ENCODE results near the gene NXPH3.

NXPH3 gene

DNA sequence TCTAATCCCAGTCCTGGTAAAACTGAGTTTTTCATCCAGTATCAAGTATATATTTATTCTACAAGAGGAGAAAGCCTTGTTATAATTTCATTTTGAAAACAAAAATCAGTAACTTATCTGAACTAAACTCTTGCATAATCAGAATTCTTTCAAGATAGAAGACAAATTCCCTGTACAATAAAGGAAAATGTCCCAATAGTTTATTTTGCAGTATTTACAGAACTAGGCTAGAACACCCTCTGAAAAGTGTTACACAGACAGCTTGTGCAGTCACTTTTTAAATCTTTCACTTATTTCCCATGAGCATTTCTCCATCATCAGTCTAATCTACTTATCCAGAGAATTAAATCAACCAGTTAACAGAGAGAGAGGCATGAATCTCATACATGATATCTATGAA, 53.8 kb downstream of the NXPH3 start:
- no peak for DNase-seq (ENCODE audit: low read depth in 2 of 2)

DNA sequence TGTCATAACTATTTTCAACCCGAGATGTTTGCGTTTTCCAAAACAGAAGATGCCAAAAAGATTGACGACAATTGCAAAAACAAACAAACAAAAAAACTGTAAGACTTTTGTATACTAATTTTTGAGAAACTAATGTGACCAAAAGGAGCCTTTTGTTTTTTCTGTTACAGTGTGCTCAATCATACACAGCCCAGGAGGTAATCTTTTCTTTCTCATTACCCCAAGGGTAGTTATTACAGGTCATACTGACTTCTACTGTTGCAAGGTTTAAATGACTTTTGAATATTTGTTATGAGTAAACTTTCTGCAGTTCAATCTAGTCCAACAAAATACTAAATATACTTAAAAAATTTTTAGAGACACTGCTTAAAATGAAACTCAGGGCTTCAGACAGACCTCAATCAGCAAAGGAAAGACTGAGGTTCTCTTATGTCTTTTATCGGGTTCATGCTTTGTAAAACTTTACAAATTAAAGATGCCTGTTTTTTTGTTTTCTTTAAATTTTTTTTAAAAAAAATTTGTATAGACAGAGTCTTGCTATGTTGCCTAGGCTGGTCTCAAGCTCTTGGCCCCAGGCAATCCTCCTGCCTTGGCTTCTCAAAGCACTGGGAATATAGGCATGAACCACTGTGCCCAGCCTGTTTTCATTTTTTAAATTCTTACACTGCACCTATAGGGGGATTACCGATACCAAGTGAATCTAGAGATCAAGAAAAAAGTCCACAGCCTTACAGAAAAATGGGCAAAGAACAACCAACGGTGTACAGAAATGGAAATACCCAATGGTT, 54.6 kb downstream of the NXPH3 start:
- DNase-seq (ENCODE audit: low read depth in 2 of 2): no peak

DNA sequence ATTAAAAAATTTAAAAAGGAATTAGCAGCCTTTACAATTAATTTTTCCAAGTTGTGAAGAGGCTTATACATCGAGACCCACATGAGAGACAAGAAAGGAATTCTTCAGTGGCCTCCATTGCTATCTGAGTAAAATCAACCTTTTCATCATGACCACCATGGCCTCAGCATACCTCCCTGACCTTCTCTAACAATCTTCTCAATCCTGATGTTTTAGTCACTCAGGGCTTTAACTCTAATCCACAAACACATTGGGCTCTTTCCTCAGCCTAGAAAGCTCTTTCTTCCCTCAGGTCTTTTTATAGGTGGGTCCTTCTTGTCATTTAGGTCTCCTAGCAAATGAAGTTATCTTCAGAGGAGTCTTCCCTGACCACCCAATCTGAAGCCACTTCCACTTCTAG, 55.8 kb downstream of the NXPH3 start:
- DNase-seq (ENCODE audit: low read depth in 2 of 2): no peak

Measured in stimulated activated CD8-positive, alpha-beta memory T cell treated with anti-CD3 and anti-CD28 coated beads, Interleukin-2, amount 100 ng/mL, for 48 hours (primary cell).